ENCODE measurements around the gene ZFC3H1. TPM values are rescaled to one million over a fixed set of nuclear protein-coding genes. Genes with fewer than 3 reads are reported as not detected.
A peak's percentile ranks its signal among the peaks of the same experiment; 100 is the strongest.

The ZFC3H1 gene
- total and polyA plus RNA-seq, 8 donors = 4.9 to 574 (median 112) TPM

- Histone ChIP-seq H3K4me1 (no peaks in the 10 kb centered on the region), H3K27me3 (no peaks in the 10 kb centered on the region), H3K4me3 (no peak overlapping the region), H3K36me3 (no peaks in the 10 kb centered on the region), H3K27ac (no peak overlapping the region), H3K9me3 (no peaks in the 10 kb centered on the region)
- no peak for DNase-seq
- 42 to 57% (median 48%) methylated on average over 2 of the region's 2 CpGs for WGBS, 5 donors
- intact Hi-C loops (cut with DNase I; ENCODE audit: low total_unique reads) = no loop called here
- TF ChIP-seq POLR2AphosphoS5 (IDR thresholded peaks at IDR 0.05) = no peak
- no peak for TF ChIP-seq POLR2A (IDR thresholded peaks at IDR 0.05)
- no peak for TF ChIP-seq EP300 (IDR thresholded peaks at IDR 0.05)
- TF ChIP-seq, protein P1, sequence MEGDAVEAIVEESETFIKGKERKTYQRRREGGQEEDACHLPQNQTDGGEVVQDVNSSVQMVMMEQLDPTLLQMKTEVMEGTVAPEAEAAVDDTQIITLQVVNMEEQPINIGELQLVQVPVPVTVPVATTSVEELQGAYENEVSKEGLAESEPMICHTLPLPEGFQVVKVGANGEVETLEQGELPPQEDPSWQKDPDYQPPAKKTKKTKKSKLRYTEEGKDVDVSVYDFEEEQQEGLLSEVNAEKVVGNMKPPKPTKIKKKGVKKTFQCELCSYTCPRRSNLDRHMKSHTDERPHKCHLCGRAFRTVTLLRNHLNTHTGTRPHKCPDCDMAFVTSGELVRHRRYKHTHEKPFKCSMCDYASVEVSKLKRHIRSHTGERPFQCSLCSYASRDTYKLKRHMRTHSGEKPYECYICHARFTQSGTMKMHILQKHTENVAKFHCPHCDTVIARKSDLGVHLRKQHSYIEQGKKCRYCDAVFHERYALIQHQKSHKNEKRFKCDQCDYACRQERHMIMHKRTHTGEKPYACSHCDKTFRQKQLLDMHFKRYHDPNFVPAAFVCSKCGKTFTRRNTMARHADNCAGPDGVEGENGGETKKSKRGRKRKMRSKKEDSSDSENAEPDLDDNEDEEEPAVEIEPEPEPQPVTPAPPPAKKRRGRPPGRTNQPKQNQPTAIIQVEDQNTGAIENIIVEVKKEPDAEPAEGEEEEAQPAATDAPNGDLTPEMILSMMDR (IDR thresholded peaks at IDR 0.05) = no peak
Observed at GRCh38 chr12:71566655-71567054, 97.0 kb downstream of the ZFC3H1 start.

- WGBS, 5 donors = 57 to 69% (median 64%) methylated on average over 1 of the region's 1 CpG
- no peaks in the 10 kb centered on the region for H3K9me3 ChIP-seq
- DNase-seq = no peak
Observed at GRCh38 chr12:71565535-71565934, 98.1 kb downstream of the ZFC3H1 start.

GRCh38 chr12:71562676-71563595 lies 100.7 kb downstream of the ZFC3H1 start:
- Histone ChIP-seq H3K9me3 (no peaks in the 10 kb centered on the region), H3K4me1 (peaks cover 0 to 3% (median 0%) of the 10 kb centered on the region in 4 donors), H3K27me3 (no peaks in the 10 kb centered on the region), H3K27ac (no peak overlapping the region), H3K36me3 (no peaks in the 10 kb centered on the region), H3K4me3 (no peak overlapping the region)
- intact Hi-C loops (cut with DNase I; ENCODE audit: low total_unique reads) = no loop called here
- 69 to 82% (median 76%) methylated on average over 11 of the region's 11 CpGs for WGBS, 5 donors
- peak in 1 of 2 donors; percentile 36 for DNase-seq
- TF ChIP-seq POLR2A (IDR thresholded peaks at IDR 0.05) (no peak), POLR2AphosphoS5 (IDR thresholded peaks at IDR 0.05) (no peak), EP300 (IDR thresholded peaks at IDR 0.05) (no peak)
- TF ChIP-seq, protein P1 (IDR thresholded peaks at IDR 0.05) = no peak

More at GRCh38 chr12:71565535-71565934, 98.1 kb downstream of the ZFC3H1 start:
- no peaks in the 10 kb centered on the region for H3K27me3 ChIP-seq
- no peak overlapping the region for H3K27ac ChIP-seq
- intact Hi-C loops (cut with DNase I; ENCODE audit: low total_unique reads) = no loop called here
- TF ChIP-seq EP300 (IDR thresholded peaks at IDR 0.05) (no peak), POLR2AphosphoS5 (IDR thresholded peaks at IDR 0.05) (no peak), POLR2A (IDR thresholded peaks at IDR 0.05) (no peak)
- TF ChIP-seq, protein P1 (IDR thresholded peaks at IDR 0.05) = no peak
- H3K36me3 ChIP-seq = no peaks in the 10 kb centered on the region
- no peak overlapping the region for H3K4me3 ChIP-seq
- peaks cover 0 to 3% (median 0%) of the 10 kb centered on the region in 4 donors for H3K4me1 ChIP-seq

Small RNA genes lying within 50 kb of the gene (small RNA-seq; reads per million reads assigned to genes)
- gene RF00560 = 0 reads per million in 4 donors

Other genes with a start within 250 kb of the ZFC3H1 start
- gene LGR5, start 224.1 kb downstream of the ZFC3H1 start, total RNA-seq = 10 to 100 TPM in 1 of 5 donors, 1 to 10 TPM in 1, under 1 TPM in 1, not detected in 2; 0.58 to 16.0 (median 6.1) TPM
- gene LGR5, start 224.1 kb downstream of the ZFC3H1 start, polyA plus RNA-seq = 1 to 10 TPM in 1 of 3 donors, under 1 TPM in 1, not detected in 1; 0.06 to 1.2 TPM
- gene THAP2, start 453 bp upstream of the ZFC3H1 start, total RNA-seq = 1 to 10 TPM in 3 of 5 donors, under 1 TPM in 1, not detected in 1; 0.87 to 4.3 (median 3.0) TPM
- 1 to 10 TPM in 2 of 3 donors, under 1 TPM in 1; 0.87 to 3.8 (median 1.8) TPM for gene THAP2, start 453 bp upstream of the ZFC3H1 start, polyA plus RNA-seq
- gene TMEM19, start 22.2 kb upstream of the ZFC3H1 start, total RNA-seq = 10 to 100 TPM in 3 of 5 donors, 1 to 10 TPM in 2; 7.6 to 80.5 (median 11.6) TPM
- gene TMEM19, start 22.2 kb upstream of the ZFC3H1 start, polyA plus RNA-seq = 10 to 100 TPM in 2 of 3 donors, 1 to 10 TPM in 1; 8.5 to 11.8 (median 10.7) TPM
- gene RAB21, start 91.0 kb upstream of the ZFC3H1 start, total RNA-seq = 10 to 100 TPM in 1 of 5 donors, 1 to 10 TPM in 4; 3.2 to 35.1 (median 6.4) TPM
- 10 to 100 TPM in 2 of 3 donors, 1 to 10 TPM in 1; 7.4 to 17.1 (median 16.9) TPM for gene RAB21, start 91.0 kb upstream of the ZFC3H1 start, polyA plus RNA-seq
- 10 to 100 TPM in 4 of 5 donors, 1 to 10 TPM in 1; 4.6 to 81.5 (median 37.5) TPM for gene TBC1D15, start 175.9 kb upstream of the ZFC3H1 start, total RNA-seq
- gene TBC1D15, start 175.9 kb upstream of the ZFC3H1 start, polyA plus RNA-seq = 10 to 100 TPM; 16.5 to 22.1 (median 21.5) TPM

All from stomach (tissue), 9 donors.